ENCODE data around the gene RAC2.

DNA sequence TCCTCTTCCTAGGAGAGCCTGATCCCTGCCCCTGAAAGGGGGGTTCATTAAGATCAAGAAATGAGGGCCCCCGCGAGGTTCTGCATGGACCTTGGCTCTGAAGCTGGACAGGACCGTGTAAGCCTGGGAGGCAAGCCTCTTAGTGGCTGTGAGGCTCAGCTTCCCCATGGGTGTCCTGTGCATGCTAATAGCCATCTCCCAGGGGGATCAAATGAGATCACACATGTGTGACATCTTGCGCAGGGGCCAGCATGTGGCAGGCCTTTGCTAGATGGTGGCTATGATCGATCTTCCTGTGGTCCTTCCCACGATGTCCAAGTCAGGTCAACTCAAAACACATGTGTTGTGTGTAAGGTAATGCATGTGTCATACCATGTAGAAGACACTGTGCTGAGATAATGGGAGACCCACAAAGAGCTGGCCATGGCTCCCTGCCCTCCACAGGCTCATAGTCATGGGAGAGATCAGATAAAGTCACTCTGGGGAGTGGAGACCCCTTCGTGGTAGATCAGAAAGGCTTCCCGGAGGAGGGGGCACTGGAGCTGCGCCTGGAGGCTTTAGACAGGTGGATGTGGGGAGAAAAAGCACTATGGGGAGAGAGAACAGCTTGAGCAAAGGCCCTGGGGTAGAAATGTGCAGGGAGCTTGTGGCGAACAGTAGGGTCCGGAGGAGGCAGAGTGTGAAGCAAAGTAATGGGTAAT lies 3.7 kb downstream of the RAC2 start:
- TF ChIP-seq POLR2A (IDR thresholded peaks at IDR 0.05; ENCODE audit: control extremely low read depth in 1 of 2, low read depth in 2 of 2, low read length in 2 of 2) (no peak), POU5F1 (IDR thresholded peaks at IDR 0.05; ENCODE audit: low read depth, low read length) (no peak), SRF (IDR thresholded peaks at IDR 0.05; ENCODE audit: low read depth, low read length) (no peak), SP1 (IDR thresholded peaks at IDR 0.05; ENCODE audit: low read depth, low read length) (no peak), CHD1 (IDR thresholded peaks at IDR 0.05; ENCODE audit: low read depth, low read length) (no peak), RBBP5 (IDR thresholded peaks at IDR 0.05; ENCODE audit: borderline replicate concordance, low read depth, low read length) (no peak), KDM1A (IDR thresholded peaks at IDR 0.05; ENCODE audit: borderline replicate concordance, low read length) (no peak)
- TF ChIP-seq, protein P1, sequence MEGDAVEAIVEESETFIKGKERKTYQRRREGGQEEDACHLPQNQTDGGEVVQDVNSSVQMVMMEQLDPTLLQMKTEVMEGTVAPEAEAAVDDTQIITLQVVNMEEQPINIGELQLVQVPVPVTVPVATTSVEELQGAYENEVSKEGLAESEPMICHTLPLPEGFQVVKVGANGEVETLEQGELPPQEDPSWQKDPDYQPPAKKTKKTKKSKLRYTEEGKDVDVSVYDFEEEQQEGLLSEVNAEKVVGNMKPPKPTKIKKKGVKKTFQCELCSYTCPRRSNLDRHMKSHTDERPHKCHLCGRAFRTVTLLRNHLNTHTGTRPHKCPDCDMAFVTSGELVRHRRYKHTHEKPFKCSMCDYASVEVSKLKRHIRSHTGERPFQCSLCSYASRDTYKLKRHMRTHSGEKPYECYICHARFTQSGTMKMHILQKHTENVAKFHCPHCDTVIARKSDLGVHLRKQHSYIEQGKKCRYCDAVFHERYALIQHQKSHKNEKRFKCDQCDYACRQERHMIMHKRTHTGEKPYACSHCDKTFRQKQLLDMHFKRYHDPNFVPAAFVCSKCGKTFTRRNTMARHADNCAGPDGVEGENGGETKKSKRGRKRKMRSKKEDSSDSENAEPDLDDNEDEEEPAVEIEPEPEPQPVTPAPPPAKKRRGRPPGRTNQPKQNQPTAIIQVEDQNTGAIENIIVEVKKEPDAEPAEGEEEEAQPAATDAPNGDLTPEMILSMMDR (IDR thresholded peaks at IDR 0.05; ENCODE audit: control extremely low read depth in 1 of 3, insufficient read depth in 1 of 3, low read depth in 1 of 3, low read length in 3 of 3): no peak
- TF ChIP-seq, protein P2, sequence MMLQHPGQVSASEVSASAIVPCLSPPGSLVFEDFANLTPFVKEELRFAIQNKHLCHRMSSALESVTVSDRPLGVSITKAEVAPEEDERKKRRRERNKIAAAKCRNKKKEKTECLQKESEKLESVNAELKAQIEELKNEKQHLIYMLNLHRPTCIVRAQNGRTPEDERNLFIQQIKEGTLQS (IDR thresholded peaks at IDR 0.05; ENCODE audit: insufficient read depth, low read depth, low read length): no peak
